ENCODE measurements around the gene CD180.

DNA sequence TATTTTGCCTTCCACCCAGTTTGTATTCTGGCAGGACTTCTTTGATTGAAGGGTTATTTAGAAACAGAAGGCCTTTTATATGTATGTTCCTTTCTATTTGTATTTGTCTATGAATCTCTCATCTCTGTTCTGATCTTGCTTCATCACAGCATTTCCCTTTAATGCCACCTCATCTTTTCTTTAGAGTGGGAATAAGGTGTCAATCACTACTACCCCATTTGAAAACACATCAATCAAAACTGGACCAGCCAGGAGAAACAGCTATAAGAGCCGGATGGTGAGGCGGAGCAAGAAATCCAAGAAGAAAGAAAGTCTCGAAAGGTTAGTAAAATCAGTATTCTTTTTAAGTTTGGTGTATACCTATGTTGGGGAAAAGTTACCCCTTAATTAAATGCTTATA is 36.3 kb downstream of the CD180 start:
- TF ChIP-seq POLR2A (IDR thresholded peaks at IDR 0.05): no peak
- no peak for TF ChIP-seq CTCF (IDR thresholded peaks at IDR 0.05)

All from breast epithelium (tissue), 3 donors.